Mucosa of gallbladder (tissue), 1 donor: ENCODE results near the gene PLPP3. TPM values are rescaled to one million over a fixed set of nuclear protein-coding genes. Genes with fewer than 3 reads are reported as not detected.

Experiments used
- total RNA-seq: library from RNA; stranded (reverse); gene quantifications from one replicate; pipeline ENCODE4 v1.2.1, GENCODE V29; 2021
- donor health status: DM: no; HTN: no; CAD: no.

Gene PLPP3
- total RNA-seq, 1 donor from 2014 or later: 68.2 TPM

Other genes starting within 250 kb of the PLPP3 start
- gene PRKAA2, start 65.8 kb upstream of the PLPP3 start, total RNA-seq: 11.9 TPM
- not detected for gene FYB2, start 239.8 kb upstream of the PLPP3 start, total RNA-seq